H1 (cell line): ENCODE measurements around the gene PLAAT1. TPM values are rescaled to one million over a fixed set of nuclear protein-coding genes. Genes with fewer than 3 reads are reported as not detected.

ENCODE experiments used
- CTCF ChIA-PET: fragments of 300-600 bp; sonication (Branson Sonifier 250); formaldehyde crosslinking; loops from one replicate; lab custom pipeline; 2021; ENCODE audit not compliant: partially characterized antibody; lab: Charles Lee
- POLR2A ChIA-PET: fragments of 300-600 bp; sonication (Branson Sonifier 250); formaldehyde crosslinking; loops from one replicate; lab custom pipeline; 2021; ENCODE audit warnings: inconsistent platforms; ENCODE audit not compliant: partially characterized antibody; lab: Charles Lee
- DNase-seq, 2 experiments: peaks; one replicate each; pipeline versions ENCODE4 v3.0.0 to v3.0.0-alpha.2; 2010 to 2022; ENCODE audit warnings: low spot score in 2 of 2, low read depth in 1 of 2, mixed read lengths in 1 of 2
- FAIRE-seq: peaks from 2 replicates; lab custom pipeline; 2011; peaks lifted over from hg19 to GRCh38; lab: Jason Lieb, UNC
- H2AFZ ChIP-seq: 2 replicates; pipeline ENCODE4 v1.8.1; 2012; ENCODE audit warnings: low read length, inconsistent platforms
- H2AK5ac ChIP-seq: 2 replicates; pipeline ENCODE4 v1.6.1; 2013; ENCODE audit warnings: low read depth, low read length
- H2BK120ac ChIP-seq: replicated peaks from 2 replicates; pipeline ENCODE3; 2013; ENCODE audit warnings: low read depth, low read length, inconsistent platforms
- H2BK12ac ChIP-seq: 2 replicates; pipeline ENCODE4 v1.6.1; 2013; ENCODE audit warnings: low read depth, low read length
- H2BK15ac ChIP-seq: 2 replicates; pipeline ENCODE4 v1.6.1; 2013; ENCODE audit warnings: low read length
- H2BK20ac ChIP-seq: 2 replicates; pipeline ENCODE4 v1.6.1; 2013; ENCODE audit warnings: low read length
- H2BK5ac ChIP-seq: 2 replicates; pipeline ENCODE4 v1.6.1; 2013; ENCODE audit warnings: low read depth, low read length
- H3K14ac ChIP-seq: 2 replicates; pipeline ENCODE4 v1.6.1; 2013; ENCODE audit warnings: inconsistent platforms; ENCODE audit not compliant: insufficient read length
- H3K18ac ChIP-seq: 2 replicates; pipeline ENCODE4 v1.6.1; 2013; ENCODE audit warnings: low read length; ENCODE audit errors: extremely low read depth
- H3K23ac ChIP-seq: 2 replicates; pipeline ENCODE4 v1.6.1; 2013; ENCODE audit warnings: inconsistent platforms; ENCODE audit not compliant: insufficient read length
- H3K23me2 ChIP-seq: 2 replicates; pipeline ENCODE4 v1.6.1; 2013; ENCODE audit warnings: low read depth, low read length
- H3K27ac ChIP-seq: 2 replicates; pipeline ENCODE4 v1.6.1; 2011; ENCODE audit warnings: low read depth, low read length, inconsistent platforms
- H3K27me3 ChIP-seq, 4 experiments: replicated peaks in 1 of 4; 1 replicate in 1 of 4; 2 replicates in 3 of 4; pipeline versions ENCODE4 v1.6.1 to v1.8.1; 2011 to 2013; ENCODE audit warnings: low read length in 3 of 4, mild to moderate bottlenecking in 3 of 4, inconsistent platforms in 2 of 4, mixed read lengths in 2 of 4, moderate library complexity in 1 of 4; ENCODE audit not compliant: control insufficient read depth in 3 of 4, insufficient read depth in 3 of 4; ENCODE audit errors: extremely low read depth in 1 of 4
- H3K36me3 ChIP-seq, 4 experiments: 2 replicates each; pipeline versions ENCODE4 v1.6.1 to v1.8.1; 2011 to 2013; ENCODE audit warnings: mild to moderate bottlenecking in 4 of 4, low read length in 3 of 4, moderate library complexity in 2 of 4, control low read depth in 1 of 4, inconsistent platforms in 1 of 4; ENCODE audit not compliant: insufficient read depth in 4 of 4, control insufficient read depth in 2 of 4
- H3K4ac ChIP-seq: replicated peaks from 2 replicates; pipeline ENCODE3; 2013; ENCODE audit warnings: low read length, low read depth, mixed read lengths, inconsistent platforms; ENCODE audit not compliant: insufficient read length
- H3K4me1 ChIP-seq, 4 experiments: replicated peaks in 1 of 4; 1 replicate in 1 of 4; 2 replicates in 3 of 4; pipeline versions ENCODE4 v1.6.1 to v1.8.1; 2011 to 2013; ENCODE audit warnings: low read length in 3 of 4, inconsistent platforms in 2 of 4, mixed read lengths in 1 of 4; ENCODE audit not compliant: insufficient read depth in 4 of 4, control insufficient read depth in 3 of 4
- H3K4me2 ChIP-seq, 2 experiments: 2 replicates each; pipeline versions ENCODE4 v1.6.1 to v1.8.1; 2011 to 2013; ENCODE audit warnings: low read depth in 2 of 2, low read length in 2 of 2, control low read depth in 1 of 2, inconsistent platforms in 1 of 2, mild to moderate bottlenecking in 1 of 2; ENCODE audit not compliant: insufficient read depth in 1 of 2
- H3K4me3 ChIP-seq, 4 experiments: fragments of 200-600, 300-600 bp in 1 of 4; sonication (generic), shearing (Covaris generic), sonication (Bioruptor Twin) in 1 of 4; 2 replicates each; pipeline versions ENCODE4 v1.5.1 to v1.8.1; 2011 to 2016; ENCODE audit warnings: low read length in 4 of 4, low read depth in 3 of 4, control low read depth in 2 of 4, inconsistent platforms in 2 of 4, mild to moderate bottlenecking in 2 of 4, mixed read lengths in 1 of 4, moderate library complexity in 1 of 4; ENCODE audit not compliant: insufficient read depth in 2 of 4; ENCODE audit errors: extremely low read depth in 1 of 4
- H3K56ac ChIP-seq: replicated peaks from 2 replicates; pipeline ENCODE3; 2013; ENCODE audit warnings: low read depth, mild to moderate bottlenecking, mixed read lengths, low read length, inconsistent platforms; ENCODE audit not compliant: insufficient read length
- H3K79me1 ChIP-seq: 2 replicates; pipeline ENCODE4 v1.6.1; 2013; ENCODE audit warnings: low read depth, low read length, control low read depth
- H3K79me2 ChIP-seq, 2 experiments: 2 replicates each; pipeline versions ENCODE4 v1.6.1 to v1.8.1; 2012 to 2013; ENCODE audit warnings: low read length in 2 of 2, mild to moderate bottlenecking in 2 of 2, inconsistent platforms in 1 of 2; ENCODE audit not compliant: insufficient read depth in 2 of 2, control insufficient read depth in 1 of 2
- H3K9ac ChIP-seq, 4 experiments: replicated peaks in 1 of 4; 1 replicate in 1 of 4; 2 replicates in 3 of 4; pipeline versions ENCODE4 v1.6.1 to v1.8.1; 2011 to 2013; ENCODE audit warnings: low read depth in 3 of 4, low read length in 3 of 4, control low read depth in 2 of 4, mild to moderate bottlenecking in 2 of 4, moderate library complexity in 2 of 4, inconsistent platforms in 1 of 4; ENCODE audit errors: extremely low read depth in 1 of 4
- H3K9me3 ChIP-seq, 2 experiments: 2 replicates each; pipeline versions ENCODE4 v1.6.1 to v1.8.1; 2012 to 2013; ENCODE audit warnings: mild to moderate bottlenecking in 2 of 2, moderate library complexity in 2 of 2, control low read depth in 1 of 2, inconsistent platforms in 1 of 2, low read depth in 1 of 2, low read length in 1 of 2, mixed read lengths in 1 of 2; ENCODE audit not compliant: insufficient read depth in 2 of 2
- H4K20me1 ChIP-seq, 2 experiments: replicated peaks in 1 of 2; 2 replicates each; pipeline versions ENCODE3 to v1.8.1; 2011 to 2013; ENCODE audit warnings: inconsistent platforms in 2 of 2, low read length in 2 of 2, mild to moderate bottlenecking in 1 of 2; ENCODE audit not compliant: insufficient read depth in 2 of 2, control insufficient read depth in 1 of 2
- H4K5ac ChIP-seq: 2 replicates; pipeline ENCODE4 v1.6.1; 2013; ENCODE audit warnings: low read length, low read depth, mixed read lengths, inconsistent platforms; ENCODE audit not compliant: insufficient read length
- H4K8ac ChIP-seq: 2 replicates; pipeline ENCODE4 v1.8.0; 2013; ENCODE audit warnings: mild to moderate bottlenecking, moderate library complexity, low read length, inconsistent platforms; ENCODE audit not compliant: insufficient read depth; ENCODE audit errors: extremely low read depth
- H4K91ac ChIP-seq: replicated peaks from 2 replicates; pipeline ENCODE3; 2013; ENCODE audit warnings: low read length, mixed read lengths, inconsistent platforms; ENCODE audit not compliant: insufficient read length
- NRF1 ChIP-seq: IDR thresholded peaks from 2 replicates; pipeline ENCODE4 v1.6.1; 2011; ENCODE audit warnings: mild to moderate bottlenecking, low read depth, low read length, improper control_type of control experiment
- WGBS, 2 experiments: shearing (Covaris generic) in 1 of 2; methylation state at CpG; one replicate each; pipeline versions ENCODE4 v1.1.6 to v1.1.7; 2013 to 2015; ENCODE audit warnings: low lambda C conversion rate in 2 of 2, mixed read lengths in 2 of 2, inconsistent platforms in 1 of 2, low coverage in 1 of 2, missing lambda C conversion rate in 1 of 2; ENCODE audit not compliant: insufficient replicate concordance in 2 of 2, insufficient coverage in 1 of 2, insufficient read length in 1 of 2; ENCODE audit errors: extremely low coverage in 1 of 2, missing lambda C conversion rate in 1 of 2; 5-methylcytosine and 5-hydroxymethylcytosine counted together
- polyA plus RNA-seq, 7 experiments: library from polyadenylated mRNA; depleted of rRNA in 3 of 7; stranded (reverse) in 5 of 7; unstranded in 2 of 7; fragments of >200 nt in 5 of 7; fragments of 200-250 nt in 2 of 7; gene quantifications; 1 replicate in 5 of 7; 2 replicates in 1 of 7; 4 replicates in 1 of 7; pipeline versions ENCODE4 v1.2.1 to v1.2.3, GENCODE V29; 2011 to 2013; ENCODE audit warnings: missing spikeins in 2 of 7, mixed read lengths in 2 of 7
- total RNA-seq: library from RNA; stranded (reverse); fragmentation: NEBNext Ultra II Directional; extraction: Animal tissue kit (Norgen Biotek cat#: 25700); gene quantifications from 2 replicates; pipeline ENCODE4 v1.2.1, GENCODE V29; 2021
- TF ChIP-seq, protein P1 (sequence below): IDR thresholded peaks from 2 replicates; pipeline ENCODE4 v1.6.1; 2011; ENCODE audit warnings: low read length, improper control_type of control experiment

PLAAT1 gene
- total and polyA plus RNA-seq, 2 of the 8 experiments (the other 6 are each of a cell fraction or from before 2014, with no cell fraction given) = 4.5 to 6.0 TPM

DNA sequence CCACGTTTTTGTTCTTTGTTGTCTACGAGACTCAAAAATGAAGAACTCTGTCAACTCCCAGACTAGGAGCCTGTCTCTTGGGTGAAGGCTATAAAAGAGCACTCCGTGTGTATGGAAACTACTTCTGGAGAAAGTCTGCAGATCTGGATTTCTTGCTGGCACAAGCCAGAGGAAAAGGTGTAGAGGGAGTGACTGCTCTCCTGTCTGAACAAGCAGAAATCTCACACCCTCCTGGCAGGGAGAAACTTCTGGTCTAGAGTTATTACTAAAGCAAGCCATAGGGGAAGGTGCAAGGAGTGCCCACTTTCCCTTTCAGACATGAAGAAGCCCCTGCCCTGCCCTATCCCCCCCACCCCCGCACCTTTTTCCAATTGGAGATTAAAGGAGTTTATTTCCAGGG, 9.5 kb downstream of the PLAAT1 start:
- Histone ChIP-seq H3K56ac (no peak overlapping the region), H2BK20ac (no peak overlapping the region), H4K8ac (no peak overlapping the region), H2BK5ac (no peak overlapping the region), H3K4ac (no peak overlapping the region), H3K79me1 (no peaks in the 10 kb centered on the region), H3K4me2 (no peak overlapping the region), H2BK120ac (no peak overlapping the region), H3K4me1 (no peaks in the 10 kb centered on the region), H4K20me1 (no peaks in the 10 kb centered on the region), H3K27ac (no peak overlapping the region), H3K4me3 (no peak overlapping the region), H3K14ac (no peak overlapping the region), H2BK15ac (no peak overlapping the region), H2BK12ac (no peak overlapping the region), H2AK5ac (no peak overlapping the region), H3K23ac (no peak overlapping the region), H4K91ac (no peak overlapping the region), H3K79me2 (no peaks in the 10 kb centered on the region), H3K23me2 (no peaks in the 10 kb centered on the region), H3K27me3 (no peaks in the 10 kb centered on the region), H4K5ac (no peak overlapping the region), H3K36me3 (no peaks in the 10 kb centered on the region; a peak in 1 of 8 replicates), H3K9me3 (peaks cover 6 to 14% of the 10 kb centered on the region in 2 experiments; a peak in 3 of 4 replicates), H2AFZ (no peak overlapping the region), H3K18ac (no peak overlapping the region), H3K9ac (no peak overlapping the region)
- 91% methylated on average over 4 of the region's 4 CpGs; no CpG with 5 or more reads in 1 of the 2 experiments for WGBS, 2 experiments
- no peak for TF ChIP-seq NRF1
- TF ChIP-seq, protein P1, sequence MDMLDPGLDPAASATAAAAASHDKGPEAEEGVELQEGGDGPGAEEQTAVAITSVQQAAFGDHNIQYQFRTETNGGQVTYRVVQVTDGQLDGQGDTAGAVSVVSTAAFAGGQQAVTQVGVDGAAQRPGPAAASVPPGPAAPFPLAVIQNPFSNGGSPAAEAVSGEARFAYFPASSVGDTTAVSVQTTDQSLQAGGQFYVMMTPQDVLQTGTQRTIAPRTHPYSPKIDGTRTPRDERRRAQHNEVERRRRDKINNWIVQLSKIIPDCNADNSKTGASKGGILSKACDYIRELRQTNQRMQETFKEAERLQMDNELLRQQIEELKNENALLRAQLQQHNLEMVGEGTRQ = no peak
- ChIA-PET CTCF (no interaction called here), POLR2A (no interaction called here)
- no peak for FAIRE-seq
- no peak for DNase-seq
